B cell (primary cell): ENCODE results near the gene WNT9A.

Source experiments
- EZH2 ChIP-seq: IDR thresholded peaks from 2 replicates; pipeline ENCODE4 v1.6.1; 2012; ENCODE audit warnings: borderline replicate concordance, low read depth, mild to moderate bottlenecking, moderate library complexity, low read length; ENCODE audit not compliant: insufficient read depth, poor library complexity, severe bottlenecking
- TF ChIP-seq, protein P1 (sequence below): fragments of 200-600 bp; IDR thresholded peaks from one replicate; pipeline ENCODE4 v1.8.0; 2022; ENCODE audit warnings: antibody characterized with exemption, mild to moderate bottlenecking

DNA sequence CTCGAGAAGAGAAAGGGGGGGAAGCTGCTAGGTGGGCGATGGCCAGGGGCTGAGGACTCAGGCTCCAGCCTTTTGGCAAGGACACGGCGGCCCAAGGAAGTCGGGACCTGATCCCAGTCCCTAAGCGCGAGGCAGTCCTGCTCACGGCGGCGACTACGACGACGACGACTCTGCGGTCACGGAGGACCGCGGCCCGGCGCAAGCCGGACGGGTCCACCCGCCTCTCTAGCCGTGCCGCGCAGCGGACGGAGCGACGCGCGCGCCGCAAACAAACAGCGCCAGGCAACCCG is 401 bp downstream of the WNT9A start:
- TF ChIP-seq, protein P1, sequence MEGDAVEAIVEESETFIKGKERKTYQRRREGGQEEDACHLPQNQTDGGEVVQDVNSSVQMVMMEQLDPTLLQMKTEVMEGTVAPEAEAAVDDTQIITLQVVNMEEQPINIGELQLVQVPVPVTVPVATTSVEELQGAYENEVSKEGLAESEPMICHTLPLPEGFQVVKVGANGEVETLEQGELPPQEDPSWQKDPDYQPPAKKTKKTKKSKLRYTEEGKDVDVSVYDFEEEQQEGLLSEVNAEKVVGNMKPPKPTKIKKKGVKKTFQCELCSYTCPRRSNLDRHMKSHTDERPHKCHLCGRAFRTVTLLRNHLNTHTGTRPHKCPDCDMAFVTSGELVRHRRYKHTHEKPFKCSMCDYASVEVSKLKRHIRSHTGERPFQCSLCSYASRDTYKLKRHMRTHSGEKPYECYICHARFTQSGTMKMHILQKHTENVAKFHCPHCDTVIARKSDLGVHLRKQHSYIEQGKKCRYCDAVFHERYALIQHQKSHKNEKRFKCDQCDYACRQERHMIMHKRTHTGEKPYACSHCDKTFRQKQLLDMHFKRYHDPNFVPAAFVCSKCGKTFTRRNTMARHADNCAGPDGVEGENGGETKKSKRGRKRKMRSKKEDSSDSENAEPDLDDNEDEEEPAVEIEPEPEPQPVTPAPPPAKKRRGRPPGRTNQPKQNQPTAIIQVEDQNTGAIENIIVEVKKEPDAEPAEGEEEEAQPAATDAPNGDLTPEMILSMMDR = no peak
- TF ChIP-seq EZH2 = no peak
